GM18508 (cell line): ENCODE data around the gene FRMPD4.
A peak's percentile ranks its signal among the peaks of the same experiment; 100 is the strongest.
"Not testable (repeated sequence)": the region's sequence is repeated elsewhere in the genome, so short reads cannot be mapped to it uniquely, and the experiment has no call there.

Source experiments
- ATAC-seq: cut with Tn5 transposase; IDR thresholded peaks from one replicate; pipeline ENCODE4 v1.9.1; 2021; ENCODE audit warnings: moderate number of reproducible peaks; ENCODE audit not compliant: insufficient read depth, unreplicated experiment

The FRMPD4 gene

GRCh38 chrX:12489341-12489740, 351.1 kb downstream of the FRMPD4 start:
- no peak for ATAC-seq

GRCh38 chrX:12494400-12495138, 356.3 kb downstream of the FRMPD4 start:
- ATAC-seq: no peak

GRCh38 chrX:12496343-12496742, 358.1 kb downstream of the FRMPD4 start:
- no peak for ATAC-seq

- ATAC-seq: no peak
These were observed 359.7 kb downstream of the FRMPD4 start for GRCh38 chrX:12497832-12498591.

- ATAC-seq: no peak
These were observed 366.9 kb downstream of the FRMPD4 start for GRCh38 chrX:12505127-12505526.

- ATAC-seq: peak; percentile 98
These were observed 377.1 kb downstream of the FRMPD4 start for GRCh38 chrX:12515384-12515783.

GRCh38 chrX:12526306-12526705, 388.0 kb downstream of the FRMPD4 start:
- no peak for ATAC-seq

- ATAC-seq: not testable (repeated sequence)
These were observed 399.8 kb downstream of the FRMPD4 start for GRCh38 chrX:12538096-12538495.

- ATAC-seq: not testable (repeated sequence)
These were observed 404.0 kb downstream of the FRMPD4 start for GRCh38 chrX:12542251-12542650.

GRCh38 chrX:12548341-12548740, 410.1 kb downstream of the FRMPD4 start:
- no peak for ATAC-seq

- ATAC-seq: no peak
These were observed 410.5 kb downstream of the FRMPD4 start for GRCh38 chrX:12548746-12549145.

- no peak for ATAC-seq
These were observed 415.9 kb downstream of the FRMPD4 start for GRCh38 chrX:12554206-12554605.

- ATAC-seq: no peak
These were observed 424.8 kb downstream of the FRMPD4 start for GRCh38 chrX:12563121-12563520.

GRCh38 chrX:12564221-12564620, 425.9 kb downstream of the FRMPD4 start:
- no peak for ATAC-seq

- no peak for ATAC-seq
These were observed 429.6 kb downstream of the FRMPD4 start for GRCh38 chrX:12567857-12568256.

GRCh38 chrX:12570859-12571501, 432.7 kb downstream of the FRMPD4 start:
- ATAC-seq: no peak

GRCh38 chrX:12579311-12579710, 441.0 kb downstream of the FRMPD4 start:
- no peak for ATAC-seq

GRCh38 chrX:12580548-12580947, 442.3 kb downstream of the FRMPD4 start:
- ATAC-seq: no peak

GRCh38 chrX:12581546-12581945, 443.3 kb downstream of the FRMPD4 start:
- no peak for ATAC-seq

GRCh38 chrX:12582649-12583048, 444.4 kb downstream of the FRMPD4 start:
- no peak for ATAC-seq

GRCh38 chrX:12583543-12583942, 445.3 kb downstream of the FRMPD4 start:
- no peak for ATAC-seq
